Activated CD4-positive, alpha-beta T cell treated with anti-CD3 and anti-CD28 coated beads, Interleukin-2, amount 50 U/mL, for 16 hours (primary cell): ENCODE results near the gene TAAR2.
"Not testable (repeated sequence)": the region's sequence is repeated elsewhere in the genome, so short reads cannot be mapped to it uniquely, and the experiment has no call there.

Experiments
- DNase-seq: peaks from one replicate; pipeline ENCODE4 v3.0.0-alpha.2; 2020

Gene TAAR2

GRCh38 chr6:132624175-132624574 lies at the start of gene TAAR2:
TAAR2 (minus strand) TSS chr6:132624275; CDS start chr6:132624275, 0 bp downstream.
- DNase-seq, result no peak

GRCh38 chr6:132673376-132674094 lies 49.5 kb upstream of the TAAR2 start:
- DNase-seq, result no peak

- DNase-seq, result no peak
Measured at GRCh38 chr6:132671295-132671694, 47.2 kb upstream of the TAAR2 start.

- DNase-seq, result peak; percentile 56
Measured at GRCh38 chr6:132669690-132670291, 45.7 kb upstream of the TAAR2 start.

- DNase-seq, result no peak
Measured at GRCh38 chr6:132666118-132666517, 42.0 kb upstream of the TAAR2 start.

- DNase-seq, result no peak
Measured at GRCh38 chr6:132664309-132665034, 40.4 kb upstream of the TAAR2 start.

- DNase-seq, result no peak
Measured at GRCh38 chr6:132663661-132664060, 39.6 kb upstream of the TAAR2 start.

GRCh38 chr6:132661906-132662305 lies 37.8 kb upstream of the TAAR2 start:
- no peak for DNase-seq

- no peak for DNase-seq
Measured at GRCh38 chr6:132659082-132659481, 35.0 kb upstream of the TAAR2 start, which contains the start of gene TAAR1. TAAR1 (minus strand) TSS chr6:132659182; CDS start chr6:132646003, 13,179 bp downstream.

GRCh38 chr6:132651062-132651461 lies 27.0 kb upstream of the TAAR2 start:
- DNase-seq, result no peak

- no peak for DNase-seq
Measured at GRCh38 chr6:132650429-132650828, 26.4 kb upstream of the TAAR2 start.

GRCh38 chr6:132648828-132649227 lies 24.8 kb upstream of the TAAR2 start:
- DNase-seq, result no peak

GRCh38 chr6:132648356-132648755 lies 24.3 kb upstream of the TAAR2 start:
- peak; percentile 64 for DNase-seq

- no peak for DNase-seq
Measured at GRCh38 chr6:132643547-132643946, 19.5 kb upstream of the TAAR2 start.

- not testable (repeated sequence) for DNase-seq
Measured at GRCh38 chr6:132637135-132637534, 13.1 kb upstream of the TAAR2 start.

- DNase-seq, result not testable (repeated sequence)
Measured at GRCh38 chr6:132635906-132636305, 11.8 kb upstream of the TAAR2 start.

GRCh38 chr6:132635288-132635687 lies 11.2 kb upstream of the TAAR2 start:
- not testable (repeated sequence) for DNase-seq

GRCh38 chr6:132634796-132635195 lies 10.7 kb upstream of the TAAR2 start:
- no peak for DNase-seq

GRCh38 chr6:132633362-132633761 lies 9.3 kb upstream of the TAAR2 start:
- DNase-seq, result no peak

- no peak for DNase-seq
Measured at GRCh38 chr6:132623106-132623845, 799 bp downstream of the TAAR2 start.

- DNase-seq, result no peak
Measured at GRCh38 chr6:132616677-132617076, 7.4 kb downstream of the TAAR2 start.

- no peak for DNase-seq
Measured at GRCh38 chr6:132614554-132614953, 9.5 kb downstream of the TAAR2 start.
